ENCODE measurements around the gene SUSD6. TPM values are rescaled to one million over a fixed set of nuclear protein-coding genes. Genes with fewer than 3 reads are reported as not detected.
A peak's percentile ranks its signal among the peaks of the same experiment; 100 is the strongest.

Gene SUSD6
- total RNA-seq, 1 experiment from 2014 or later, result 6.4 TPM

GRCh38 chr14:69617796-69618195, 6.4 kb downstream of the SUSD6 start:
- Histone ChIP-seq H3K4me1 (replicated peaks) (peaks cover 51% of the 10 kb centered on the region), H3K9me3 (replicated peaks) (no peaks in the 10 kb centered on the region), H3K4me3 (no peak overlapping the region), H3K27me3 (replicated peaks) (no peaks in the 10 kb centered on the region), H3K27ac (no peak overlapping the region), H3K36me3 (no peaks in the 10 kb centered on the region; the same call in 1 of the 2 replicates)
- no peak for DNase-seq (ENCODE audit: low read depth in 1 of 2, low spot score in 2 of 2)

- Histone ChIP-seq H3K36me3 (no peaks in the 10 kb centered on the region), H3K4me3 (no peak overlapping the region), H3K4me1 (replicated peaks) (peaks cover 42% of the 10 kb centered on the region), H3K27ac (no peak overlapping the region), H3K27me3 (replicated peaks) (no peaks in the 10 kb centered on the region), H3K9me3 (replicated peaks) (no peaks in the 10 kb centered on the region)
- DNase-seq (ENCODE audit: low read depth in 1 of 2, low spot score in 2 of 2), result no peak
Measured at GRCh38 chr14:69619012-69619411, 7.6 kb downstream of the SUSD6 start.

DNA sequence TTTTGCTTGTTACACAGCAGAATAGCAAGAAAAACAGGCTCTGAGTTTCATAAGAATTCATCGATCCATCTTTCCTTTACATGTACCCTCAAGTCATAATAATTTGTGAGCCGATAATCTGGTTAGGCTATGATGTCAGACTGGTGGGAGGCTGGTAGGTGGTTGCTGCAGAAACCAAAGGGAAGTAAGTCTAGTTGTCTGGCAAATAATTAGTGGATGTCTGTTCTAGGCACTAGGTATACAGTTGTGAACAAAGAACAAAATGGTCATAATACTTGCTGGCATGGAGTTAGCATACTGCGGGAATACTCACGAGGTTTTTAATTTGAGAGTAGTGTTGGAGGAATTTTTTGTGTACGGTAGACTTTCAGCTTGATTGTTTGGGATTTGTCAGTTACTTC, 8.8 kb downstream of the SUSD6 start:
- Histone ChIP-seq H3K4me3 (no peak overlapping the region), H3K36me3 (no peaks in the 10 kb centered on the region), H3K27ac (no peak overlapping the region), H3K27me3 (replicated peaks) (no peaks in the 10 kb centered on the region), H3K4me1 (replicated peaks) (peaks cover 39% of the 10 kb centered on the region), H3K9me3 (replicated peaks) (no peaks in the 10 kb centered on the region)
- DNase-seq (ENCODE audit: low read depth in 1 of 2, low spot score in 2 of 2), result no peak

DNA sequence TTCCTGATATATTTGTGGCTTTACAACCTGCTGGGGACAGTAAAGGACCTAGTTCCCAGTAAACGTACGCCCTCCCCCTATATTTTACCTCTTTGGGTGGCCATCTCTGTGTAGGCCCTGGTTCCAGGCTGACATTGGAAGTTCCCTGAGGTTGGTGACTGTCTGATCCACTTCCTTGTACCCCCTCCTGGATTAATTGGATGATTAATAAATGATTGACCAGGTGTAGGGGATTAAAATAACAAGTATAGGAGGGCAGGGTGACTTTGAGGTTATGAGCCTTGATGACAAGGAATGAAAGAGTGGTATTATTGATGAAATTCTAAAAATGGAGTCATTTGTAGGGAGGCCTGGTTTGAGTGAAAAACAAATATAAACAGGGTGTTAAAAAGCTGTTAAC, 9.6 kb downstream of the SUSD6 start:
- H3K27me3 ChIP-seq (replicated peaks), result no peaks in the 10 kb centered on the region
- no peaks in the 10 kb centered on the region for H3K36me3 ChIP-seq
- peaks cover 37% of the 10 kb centered on the region for H3K4me1 ChIP-seq (replicated peaks)
- DNase-seq (ENCODE audit: low read depth in 1 of 2, low spot score in 2 of 2), result no peak
- H3K27ac ChIP-seq, result no peak overlapping the region
- no peak overlapping the region for H3K4me3 ChIP-seq
- H3K9me3 ChIP-seq (replicated peaks), result no peaks in the 10 kb centered on the region

GRCh38 chr14:69624136-69624535, 12.7 kb downstream of the SUSD6 start:
- H3K4me3 ChIP-seq, result no peak overlapping the region
- DNase-seq (ENCODE audit: low read depth in 1 of 2, low spot score in 2 of 2), result no peak

DNA sequence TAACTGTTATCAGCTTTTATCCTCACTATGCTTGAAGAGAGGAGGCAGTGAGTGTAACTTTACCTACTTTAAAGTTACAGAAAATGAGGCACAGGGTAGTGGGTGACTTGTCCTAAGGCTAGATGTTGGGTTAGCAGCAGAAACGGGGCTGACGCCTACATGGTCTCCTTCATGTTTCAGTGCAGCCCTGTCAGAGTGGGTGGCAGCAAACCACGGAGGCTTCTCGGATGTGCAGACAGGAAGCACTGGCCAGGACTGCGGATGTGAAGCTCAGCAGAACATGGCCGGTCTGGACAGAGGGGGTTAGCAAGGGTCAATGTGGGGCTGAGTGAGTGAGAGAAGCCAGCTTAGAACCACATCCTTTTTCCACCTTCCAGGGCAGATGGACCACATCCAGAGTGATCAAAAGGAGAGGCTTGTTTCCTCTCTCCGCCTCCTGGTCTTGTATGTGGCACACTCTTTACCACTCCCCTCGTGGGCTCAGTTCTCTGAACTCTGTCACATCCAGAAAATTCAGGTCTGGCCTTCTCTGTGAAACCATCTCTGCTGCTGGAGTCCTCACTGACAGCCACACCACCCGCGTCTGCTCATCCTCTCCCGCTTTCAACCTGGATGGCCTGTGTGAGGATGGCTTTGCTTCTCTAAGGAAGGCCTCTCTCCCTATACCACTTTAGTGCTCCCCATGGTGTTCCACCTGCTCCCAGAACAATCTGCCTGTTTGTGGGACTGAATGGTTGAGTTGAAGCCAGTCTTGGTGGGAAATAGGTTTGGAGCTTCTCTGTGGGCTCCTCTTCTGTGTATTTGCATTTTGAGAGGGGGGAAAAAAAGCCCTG, 14.1 kb downstream of the SUSD6 start:
- no peak overlapping the region for H3K4me3 ChIP-seq
- H3K36me3 ChIP-seq, result no peaks in the 10 kb centered on the region
- no peak for DNase-seq (ENCODE audit: low read depth in 1 of 2, low spot score in 2 of 2)
- no peaks in the 10 kb centered on the region for H3K27me3 ChIP-seq (replicated peaks)
- H3K4me1 ChIP-seq (replicated peaks), result peaks cover 12% of the 10 kb centered on the region
- H3K27ac ChIP-seq, result no peak overlapping the region
- no peaks in the 10 kb centered on the region for H3K9me3 ChIP-seq (replicated peaks)

More at GRCh38 chr14:69624136-69624535, 12.7 kb downstream of the SUSD6 start:
- no peak overlapping the region for H3K27ac ChIP-seq
- no peaks in the 10 kb centered on the region for H3K9me3 ChIP-seq (replicated peaks)
- no peaks in the 10 kb centered on the region for H3K36me3 ChIP-seq
- peaks cover 20% of the 10 kb centered on the region for H3K4me1 ChIP-seq (replicated peaks)
- H3K27me3 ChIP-seq (replicated peaks), result no peaks in the 10 kb centered on the region

GRCh38 chr14:69626132-69626500, 14.7 kb downstream of the SUSD6 start:
- no peak for DNase-seq (ENCODE audit: low read depth in 1 of 2, low spot score in 2 of 2)
- no peak overlapping the region for H3K4me3 ChIP-seq
- H3K4me1 ChIP-seq (replicated peaks), result peaks cover 13% of the 10 kb centered on the region
- no peak overlapping the region for H3K27ac ChIP-seq
- H3K9me3 ChIP-seq (replicated peaks), result no peaks in the 10 kb centered on the region
- H3K36me3 ChIP-seq, result no peaks in the 10 kb centered on the region
- H3K27me3 ChIP-seq (replicated peaks), result no peaks in the 10 kb centered on the region

DNA sequence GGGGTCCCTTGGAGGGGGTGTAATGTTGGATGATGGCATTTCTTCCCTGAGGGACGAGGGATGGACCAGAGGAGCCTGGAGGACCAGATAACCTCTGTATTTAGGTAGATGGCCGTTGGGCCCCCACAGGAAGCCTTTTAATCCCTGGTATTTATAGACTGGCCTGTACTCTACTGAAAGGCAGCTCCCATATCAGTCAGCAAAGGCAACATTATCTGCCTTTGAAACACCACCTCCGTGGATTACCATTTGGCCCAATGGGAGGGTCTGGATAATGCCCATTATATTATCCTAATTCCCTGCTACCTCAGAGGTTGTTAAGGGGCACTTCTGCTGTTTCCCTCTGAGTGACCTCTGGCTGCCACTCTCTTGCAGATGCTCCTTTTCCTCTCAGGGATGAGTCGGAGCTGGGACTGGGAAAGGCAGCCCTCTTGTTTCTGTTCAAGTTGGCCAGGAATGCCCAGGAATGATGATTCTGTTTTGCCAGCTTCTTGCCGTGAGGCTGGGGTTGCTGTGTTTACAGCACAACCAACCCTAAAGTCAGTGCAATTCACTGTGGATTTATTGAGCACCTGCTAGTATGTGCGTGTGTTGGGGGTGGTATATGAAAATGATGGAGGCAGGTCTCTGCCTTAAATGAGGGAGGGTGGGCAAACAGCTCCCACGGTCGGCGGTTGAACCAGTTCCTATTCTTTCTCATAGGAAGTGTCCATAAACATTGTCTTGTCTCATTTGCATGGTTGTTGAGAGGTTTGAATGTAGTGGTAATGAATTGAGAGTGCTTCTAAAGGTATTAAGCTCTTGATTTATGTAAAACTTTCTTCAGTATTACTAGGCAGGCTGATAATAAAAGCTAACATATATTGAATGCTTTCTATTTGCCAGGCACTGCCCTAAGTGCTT, 18.1 kb downstream of the SUSD6 start:
- H3K4me1 ChIP-seq (replicated peaks), result peaks cover 29% of the 10 kb centered on the region
- no peak overlapping the region for H3K4me3 ChIP-seq
- no peak overlapping the region for H3K27ac ChIP-seq
- DNase-seq (ENCODE audit: low read depth in 1 of 2, low spot score in 2 of 2), result no peak
- H3K27me3 ChIP-seq (replicated peaks), result no peaks in the 10 kb centered on the region
- no peaks in the 10 kb centered on the region for H3K36me3 ChIP-seq
- no peaks in the 10 kb centered on the region for H3K9me3 ChIP-seq (replicated peaks)

DNA sequence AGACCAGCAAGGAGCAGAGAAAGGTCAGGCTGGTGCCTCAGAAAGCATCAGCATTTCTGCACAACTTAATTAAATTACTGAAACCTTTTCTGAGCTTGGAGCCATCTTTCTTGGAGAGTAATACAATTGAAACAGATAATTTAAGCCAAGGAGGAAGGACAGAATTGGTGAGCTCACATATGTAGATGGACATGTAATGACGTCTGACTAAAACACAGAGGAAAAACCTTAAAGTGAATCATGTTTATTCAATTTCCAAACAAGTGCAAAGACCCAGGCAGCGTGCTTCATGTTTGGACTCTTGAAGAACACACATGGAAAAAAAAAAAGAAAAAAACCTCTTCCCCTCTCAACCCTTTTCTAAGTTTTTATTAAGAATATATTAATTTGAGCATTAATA, 19.0 kb downstream of the SUSD6 start:
- no peak for DNase-seq (ENCODE audit: low read depth in 1 of 2, low spot score in 2 of 2)

GRCh38 chr14:69631509-69631908, 20.1 kb downstream of the SUSD6 start:
- DNase-seq (ENCODE audit: low read depth in 1 of 2, low spot score in 2 of 2), result peak; percentile 36 to 56
- H3K4me3 ChIP-seq, result no peak overlapping the region
- H3K9me3 ChIP-seq (replicated peaks), result peaks cover 3% of the 10 kb centered on the region; the same call in 1 of the 2 replicates
- no peaks in the 10 kb centered on the region for H3K36me3 ChIP-seq
- H3K27ac ChIP-seq, result no peak overlapping the region
- peaks cover 23% of the 10 kb centered on the region for H3K4me1 ChIP-seq (replicated peaks)
- no peaks in the 10 kb centered on the region for H3K27me3 ChIP-seq (replicated peaks)

More for the DNA sequence above, 19.0 kb downstream of the SUSD6 start:
- Histone ChIP-seq H3K27me3 (replicated peaks) (no peaks in the 10 kb centered on the region), H3K4me1 (replicated peaks) (peaks cover 27% of the 10 kb centered on the region), H3K4me3 (no peak overlapping the region), H3K9me3 (replicated peaks) (peaks cover 3% of the 10 kb centered on the region; the same call in 1 of the 2 replicates), H3K36me3 (no peaks in the 10 kb centered on the region), H3K27ac (no peak overlapping the region)

GRCh38 chr14:69632164-69632563, 20.8 kb downstream of the SUSD6 start:
- no peak for DNase-seq (ENCODE audit: low read depth in 1 of 2, low spot score in 2 of 2)
- Histone ChIP-seq H3K36me3 (no peaks in the 10 kb centered on the region), H3K27ac (no peak overlapping the region), H3K27me3 (replicated peaks) (no peaks in the 10 kb centered on the region), H3K4me3 (no peak overlapping the region), H3K9me3 (replicated peaks) (peaks cover 3% of the 10 kb centered on the region; the same call in 1 of the 2 replicates), H3K4me1 (replicated peaks) (peaks cover 23% of the 10 kb centered on the region)

- no peaks in the 10 kb centered on the region for H3K27me3 ChIP-seq (replicated peaks)
- DNase-seq (ENCODE audit: low read depth in 1 of 2, low spot score in 2 of 2), result no peak
- H3K4me1 ChIP-seq (replicated peaks), result peaks cover 25% of the 10 kb centered on the region
- no peaks in the 10 kb centered on the region for H3K36me3 ChIP-seq
- no peak overlapping the region for H3K27ac ChIP-seq
- peaks cover 3% of the 10 kb centered on the region; the same call in 1 of the 2 replicates for H3K9me3 ChIP-seq (replicated peaks)
- no peak overlapping the region for H3K4me3 ChIP-seq
Measured at GRCh38 chr14:69632593-69633151, 21.3 kb downstream of the SUSD6 start.

- H3K4me1 ChIP-seq (replicated peaks), result peaks cover 30% of the 10 kb centered on the region
- H3K9me3 ChIP-seq (replicated peaks), result peaks cover 3% of the 10 kb centered on the region; the same call in 1 of the 2 replicates
- no peak overlapping the region for H3K27ac ChIP-seq
Measured at GRCh38 chr14:69633238-69633637, 21.8 kb downstream of the SUSD6 start.

More at GRCh38 chr14:69633238-69633637, 21.8 kb downstream of the SUSD6 start:
- no peaks in the 10 kb centered on the region for H3K27me3 ChIP-seq (replicated peaks)
- no peak overlapping the region for H3K4me3 ChIP-seq
- DNase-seq (ENCODE audit: low read depth in 1 of 2, low spot score in 2 of 2), result no peak
- H3K36me3 ChIP-seq, result no peaks in the 10 kb centered on the region
